GM19193 (cell line): ENCODE results near the gene RPS28.
A peak's percentile ranks its signal among the peaks of the same experiment; 100 is the strongest.

ENCODE experiments used
- POLR2A ChIP-seq: IDR thresholded peaks from 4 replicates; pipeline ENCODE4 v1.6.1; 2011; ENCODE audit not compliant: insufficient read depth, insufficient read length; ENCODE audit errors: extremely low read depth

RPS28 gene

GRCh38 chr19:8316351-8317125 is 4.8 kb upstream of the RPS28 start:
- no peak for TF ChIP-seq POLR2A

GRCh38 chr19:8319807-8320520 is 1.3 kb upstream of the RPS28 start:
- no peak for TF ChIP-seq POLR2A

- no peak for TF ChIP-seq POLR2A
Observed at GRCh38 chr19:8320564-8321066, 681 bp upstream of the RPS28 start.

- no peak for TF ChIP-seq POLR2A
Observed at GRCh38 chr19:8321986-8322637, 816 bp downstream of the RPS28 start.

- no peak for TF ChIP-seq POLR2A
Observed at GRCh38 chr19:8322638-8322997, 1.3 kb downstream of the RPS28 start.

- no peak for TF ChIP-seq POLR2A
Observed at GRCh38 chr19:8323781-8324185, 2.5 kb downstream of the RPS28 start.

- peak; percentile 48 for TF ChIP-seq POLR2A
Observed at GRCh38 chr19:8324186-8325050, 3.1 kb downstream of the RPS28 start.

- TF ChIP-seq POLR2A: no peak
Observed at GRCh38 chr19:8325454-8325853, 4.2 kb downstream of the RPS28 start.

- TF ChIP-seq POLR2A: no peak
Observed at GRCh38 chr19:8329996-8330395, 8.7 kb downstream of the RPS28 start.

GRCh38 chr19:8331263-8331845 is 10.1 kb downstream of the RPS28 start:
- TF ChIP-seq POLR2A: no peak

- no peak for TF ChIP-seq POLR2A
Observed at GRCh38 chr19:8332976-8333766, 11.9 kb downstream of the RPS28 start.

GRCh38 chr19:8333767-8334457 is 12.6 kb downstream of the RPS28 start:
- no peak for TF ChIP-seq POLR2A

- TF ChIP-seq POLR2A: no peak
Observed at GRCh38 chr19:8334458-8335342, 13.4 kb downstream of the RPS28 start.
